Keratinocyte (primary cell): ENCODE measurements around the gene FLNC. TPM values are rescaled to one million over a fixed set of nuclear protein-coding genes. Genes with fewer than 3 reads are reported as not detected.

Source experiments
- DNase-seq: peaks from one replicate; pipeline ENCODE4 v3.0.0-alpha.2; 2011; ENCODE audit warnings: low read depth, missing footprints, low spot score
- FAIRE-seq: peaks from 2 replicates; lab custom pipeline; 2011; peaks lifted over from hg19 to GRCh38; lab: Jason Lieb, UNC
- H2AFZ ChIP-seq: 2 replicates; pipeline ENCODE4 v1.6.0; 2012; ENCODE audit warnings: low read length, control low read depth, inconsistent platforms; ENCODE audit not compliant: control insufficient read depth
- H3K27ac ChIP-seq: 2 replicates; pipeline ENCODE4 v1.5.1; 2011; ENCODE audit warnings: low read length; ENCODE audit not compliant: control insufficient read depth, insufficient read depth
- H3K27me3 ChIP-seq: 3 replicates; pipeline ENCODE4 v1.6.0; 2011; ENCODE audit warnings: low read length; ENCODE audit not compliant: control insufficient read depth, insufficient read depth; ENCODE audit errors: extremely low read depth
- H3K36me3 ChIP-seq, 2 experiments: 2 replicates in 1 of 2; 3 replicates in 1 of 2; pipeline ENCODE4 v1.5.1; 2011; ENCODE audit warnings: low read length in 2 of 2, mild to moderate bottlenecking in 1 of 2; ENCODE audit not compliant: control insufficient read depth in 2 of 2, insufficient read depth in 2 of 2; ENCODE audit errors: extremely low read depth in 1 of 2
- H3K4me1 ChIP-seq: 3 replicates; pipeline ENCODE4 v1.5.1; 2011; ENCODE audit warnings: low read length; ENCODE audit not compliant: control insufficient read depth, insufficient read depth; ENCODE audit errors: extremely low read depth
- H3K4me2 ChIP-seq: 3 replicates; pipeline ENCODE4 v1.6.0; 2011; ENCODE audit warnings: low read depth, low read length; ENCODE audit not compliant: control insufficient read depth, insufficient read depth; ENCODE audit errors: extremely low read depth
- H3K4me3 ChIP-seq, 3 experiments: fragments of 200-600 bp in 1 of 3; sonication (generic) in 1 of 3; 2 replicates in 2 of 3; 3 replicates in 1 of 3; pipeline ENCODE4 v1.5.1; 2011 to 2016; ENCODE audit warnings: low read length in 3 of 3, mild to moderate bottlenecking in 3 of 3, control low read depth in 2 of 3, inconsistent platforms in 1 of 3, low read depth in 1 of 3, mixed read lengths in 1 of 3, mixed run types in 1 of 3, moderate library complexity in 1 of 3; ENCODE audit not compliant: control insufficient read depth in 2 of 3, insufficient read depth in 2 of 3; ENCODE audit errors: extremely low read depth in 1 of 3
- H3K79me2 ChIP-seq: 2 replicates; pipeline ENCODE4 v1.6.0; 2012; ENCODE audit warnings: low read length; ENCODE audit not compliant: control insufficient read depth, insufficient read depth
- H3K9ac ChIP-seq: 3 replicates; pipeline ENCODE4 v1.6.0; 2011; ENCODE audit warnings: low read length; ENCODE audit not compliant: control insufficient read depth, insufficient read depth; ENCODE audit errors: extremely low read depth
- H3K9me1 ChIP-seq: 3 replicates; pipeline ENCODE4 v1.6.0; 2011; ENCODE audit warnings: low read length; ENCODE audit not compliant: control insufficient read depth, insufficient read depth; ENCODE audit errors: extremely low read depth
- H3K9me3 ChIP-seq: 2 replicates; pipeline ENCODE4 v1.5.1; 2012; ENCODE audit warnings: low read depth, low read length; ENCODE audit not compliant: control insufficient read depth
- H4K20me1 ChIP-seq: 3 replicates; pipeline ENCODE4 v1.6.0; 2011; ENCODE audit warnings: low read length; ENCODE audit not compliant: control insufficient read depth, insufficient read depth; ENCODE audit errors: extremely low read depth
- EZH2 ChIP-seq: IDR thresholded peaks from one replicate; pipeline ENCODE4 v1.6.1; 2012; ENCODE audit warnings: inconsistent platforms, mild to moderate bottlenecking, low read length, moderate library complexity
- dilution Hi-C: fragments of 300-500 bp; cut with MboI; formaldehyde crosslinking; loops from one replicate; pipeline ENCODE4 v1.7.0; 2020; ENCODE audit warnings: low sequenced_read_pairs; ENCODE audit not compliant: extremely low pct_ligation_motif_present
- polyA plus RNA-seq, 5 experiments: library from polyadenylated mRNA; depleted of rRNA in 3 of 5; stranded (reverse) in 3 of 5; stranded (forward) in 1 of 5; unstranded in 1 of 5; fragments of >200 nt; gene quantifications; 1 replicate in 1 of 5; 2 replicates in 3 of 5; 3 replicates in 1 of 5; pipeline versions ENCODE4 v1.2.1 to v1.2.3, GENCODE V29; 2011 to 2012; ENCODE audit warnings: missing spikeins in 2 of 5, low read depth in 1 of 5, low replicate concordance in 1 of 5
- TF ChIP-seq, protein P1 (sequence below), 3 experiments: IDR thresholded peaks in 1 of 3; conservative IDR thresholded peaks in 1 of 3; optimal IDR thresholded peaks in 1 of 3; 2 replicates in 2 of 3; 3 replicates in 1 of 3; pipeline versions ENCODE3 to v1.5.1; 2011; ENCODE audit warnings: low read length in 3 of 3, mild to moderate bottlenecking in 3 of 3, moderate library complexity in 2 of 3, control low read depth in 1 of 3, inconsistent platforms in 1 of 3; ENCODE audit not compliant: insufficient read depth in 2 of 3; ENCODE audit errors: extremely low read depth in 1 of 3

The FLNC gene
- polyA plus RNA-seq, 1 donor (not counting 4 experiments of a cell fraction or from before 2014, with no cell fraction given) = 0.03 TPM

GRCh38 chr7:128903621-128904361 is 73.6 kb downstream of the FLNC start:
- H3K9ac ChIP-seq = no peak overlapping the region
- no peaks in the 10 kb centered on the region for H3K36me3 ChIP-seq
- H3K9me1 ChIP-seq = no peaks in the 10 kb centered on the region
- DNase-seq (no peak), FAIRE-seq (no peak)
- H3K27ac ChIP-seq = no peak overlapping the region
- no peak overlapping the region for H3K4me3 ChIP-seq
- dilution Hi-C loops = no loop called here
- H3K9me3 ChIP-seq = no peaks in the 10 kb centered on the region
- H3K79me2 ChIP-seq = no peaks in the 10 kb centered on the region
- no peak for TF ChIP-seq EZH2
- TF ChIP-seq, protein P1, sequence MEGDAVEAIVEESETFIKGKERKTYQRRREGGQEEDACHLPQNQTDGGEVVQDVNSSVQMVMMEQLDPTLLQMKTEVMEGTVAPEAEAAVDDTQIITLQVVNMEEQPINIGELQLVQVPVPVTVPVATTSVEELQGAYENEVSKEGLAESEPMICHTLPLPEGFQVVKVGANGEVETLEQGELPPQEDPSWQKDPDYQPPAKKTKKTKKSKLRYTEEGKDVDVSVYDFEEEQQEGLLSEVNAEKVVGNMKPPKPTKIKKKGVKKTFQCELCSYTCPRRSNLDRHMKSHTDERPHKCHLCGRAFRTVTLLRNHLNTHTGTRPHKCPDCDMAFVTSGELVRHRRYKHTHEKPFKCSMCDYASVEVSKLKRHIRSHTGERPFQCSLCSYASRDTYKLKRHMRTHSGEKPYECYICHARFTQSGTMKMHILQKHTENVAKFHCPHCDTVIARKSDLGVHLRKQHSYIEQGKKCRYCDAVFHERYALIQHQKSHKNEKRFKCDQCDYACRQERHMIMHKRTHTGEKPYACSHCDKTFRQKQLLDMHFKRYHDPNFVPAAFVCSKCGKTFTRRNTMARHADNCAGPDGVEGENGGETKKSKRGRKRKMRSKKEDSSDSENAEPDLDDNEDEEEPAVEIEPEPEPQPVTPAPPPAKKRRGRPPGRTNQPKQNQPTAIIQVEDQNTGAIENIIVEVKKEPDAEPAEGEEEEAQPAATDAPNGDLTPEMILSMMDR (optimal IDR thresholded peaks at IDR 0.05 in 1 of 3, IDR thresholded peaks at IDR 0.05 in 1 of 3, conservative IDR thresholded peaks at IDR 0.05 in 1 of 3; ENCODE audit: extremely low read depth in 1 of 3, insufficient read depth in 2 of 3, low read length in 3 of 3) = no peak
- H3K4me1 ChIP-seq = peaks cover 5% of the 10 kb centered on the region
- no peaks in the 10 kb centered on the region for H4K20me1 ChIP-seq
- no peak overlapping the region for H3K4me2 ChIP-seq
- H2AFZ ChIP-seq = no peak overlapping the region
- H3K27me3 ChIP-seq = peaks cover 5% of the 10 kb centered on the region

- TF ChIP-seq, protein P1 (optimal IDR thresholded peaks at IDR 0.05 in 1 of 3, IDR thresholded peaks at IDR 0.05 in 1 of 3, conservative IDR thresholded peaks at IDR 0.05 in 1 of 3; ENCODE audit: extremely low read depth in 1 of 3, insufficient read depth in 2 of 3, low read length in 3 of 3) = peak; percentile 68 to 69 (median 69)
- TF ChIP-seq EZH2 = no peak
- H3K9ac ChIP-seq = no peak overlapping the region
- H3K27me3 ChIP-seq = peaks cover 13% of the 10 kb centered on the region
- H4K20me1 ChIP-seq = no peaks in the 10 kb centered on the region
- H3K27ac ChIP-seq = no peak overlapping the region
- H2AFZ ChIP-seq = no peak overlapping the region
- no peaks in the 10 kb centered on the region for H3K36me3 ChIP-seq
- FAIRE-seq (peak; percentile 5), DNase-seq (no peak)
- no peak overlapping the region for H3K4me3 ChIP-seq
- no peak overlapping the region for H3K4me2 ChIP-seq
- no peaks in the 10 kb centered on the region for H3K9me1 ChIP-seq
- H3K4me1 ChIP-seq = peaks cover 5% of the 10 kb centered on the region
- dilution Hi-C loops = no loop called here
- H3K79me2 ChIP-seq = no peaks in the 10 kb centered on the region
- no peaks in the 10 kb centered on the region for H3K9me3 ChIP-seq
Observed at GRCh38 chr7:128904381-128905197, 74.4 kb downstream of the FLNC start.
